ENCODE data around the gene CACNA2D3.

- TF ChIP-seq SREBF2 (IDR thresholded peaks at IDR 0.05) (no peak), HDAC2 (IDR thresholded peaks at IDR 0.05) (no peak), CTCF (IDR thresholded peaks at IDR 0.05) (no peak), EP300 (IDR thresholded peaks at IDR 0.05) (no peak), POLR2A (IDR thresholded peaks at IDR 0.05; ENCODE audit: low read length) (no peak), KDM1A (IDR thresholded peaks at IDR 0.05; ENCODE audit: low read depth) (no peak), RAD21 (conservative IDR thresholded peaks at IDR 0.05 in 1 of 2, IDR thresholded peaks at IDR 0.05 in 1 of 2) (no peak), EHMT2 (IDR thresholded peaks at IDR 0.05; ENCODE audit: low read depth) (no peak)
Observed at GRCh38 chr3:54279005-54279583, 156.7 kb downstream of the CACNA2D3 start.

Measured in A549 (cell line).